Body of pancreas (tissue), 4 donors: ENCODE results near the gene CRACR2B.

Experiments
- CTCF ChIP-seq, 7 experiments: fragments of 450-650 bp in 4 of 7; fragments of 200-600 bp in 3 of 7; sonication (generic) in 3 of 7; IDR thresholded peaks; one replicate each; pipeline ENCODE4 v1.5.1; 2016 to 2019; ENCODE audit warnings: antibody characterized with exemption in 7 of 7
- POLR2A ChIP-seq, 3 donors: fragments of 450-650 bp; IDR thresholded peaks; one replicate each; pipeline ENCODE4 v1.6.1; 2016; ENCODE audit warnings: antibody characterized with exemption in 3 of 3, mild to moderate bottlenecking in 2 of 3

- peak in 2 of 7 experiments; percentile 19 to 24 for TF ChIP-seq CTCF (IDR thresholded peaks at IDR 0.05)
- TF ChIP-seq POLR2A (IDR thresholded peaks at IDR 0.05), result peak; percentile 93 to 97 (median 94)
Observed at GRCh38 chr11:842370-843002, 14.8 kb downstream of the CRACR2B start, which contains the start of the genes POLR2L and TSPAN4.
